C4-2B (cell line): ENCODE results near the gene PYGL.

Experiments used
- ZFX ChIP-seq: fragments of 450-650 bp; IDR thresholded peaks from 2 replicates; pipeline ENCODE4 v1.6.1; 2017
- TF ChIP-seq, protein P1 (sequence below): fragments of 450-650 bp; conservative IDR thresholded peaks from 2 replicates; pipeline ENCODE4 v1.5.1; 2017; ENCODE audit warnings: mild to moderate bottlenecking

DNA sequence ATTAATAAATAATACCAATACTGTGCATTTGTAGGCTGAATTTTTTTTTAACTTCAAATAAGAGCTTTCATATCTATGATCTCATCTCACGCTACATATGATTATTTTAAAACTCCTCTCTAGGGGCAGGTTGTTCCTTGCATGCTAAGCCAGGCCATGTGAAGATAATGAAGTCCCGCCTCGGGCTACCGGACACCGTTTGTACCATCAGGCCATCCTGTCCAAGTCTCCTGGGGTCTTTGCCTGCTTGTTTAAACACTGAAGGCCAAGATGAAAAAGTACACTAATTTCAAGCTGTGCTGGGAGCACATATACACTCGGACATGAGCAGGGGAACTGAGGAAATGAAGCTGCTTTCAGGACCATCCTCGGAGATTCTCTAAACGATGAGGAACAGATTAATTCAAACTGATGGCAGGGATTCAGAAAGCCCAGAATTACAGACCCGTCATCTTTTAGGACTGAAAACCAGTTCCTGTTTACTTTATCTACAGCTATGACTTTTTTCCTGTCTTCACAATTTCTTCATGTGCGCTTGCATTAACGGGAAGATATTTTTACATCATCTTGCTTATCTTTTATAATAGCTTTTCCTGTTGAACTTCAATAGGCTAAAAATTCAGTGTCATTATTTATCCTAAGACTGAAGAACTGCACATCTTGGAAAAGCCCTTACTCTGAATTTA is 78.7 kb downstream of the PYGL start:
- TF ChIP-seq, protein P1, sequence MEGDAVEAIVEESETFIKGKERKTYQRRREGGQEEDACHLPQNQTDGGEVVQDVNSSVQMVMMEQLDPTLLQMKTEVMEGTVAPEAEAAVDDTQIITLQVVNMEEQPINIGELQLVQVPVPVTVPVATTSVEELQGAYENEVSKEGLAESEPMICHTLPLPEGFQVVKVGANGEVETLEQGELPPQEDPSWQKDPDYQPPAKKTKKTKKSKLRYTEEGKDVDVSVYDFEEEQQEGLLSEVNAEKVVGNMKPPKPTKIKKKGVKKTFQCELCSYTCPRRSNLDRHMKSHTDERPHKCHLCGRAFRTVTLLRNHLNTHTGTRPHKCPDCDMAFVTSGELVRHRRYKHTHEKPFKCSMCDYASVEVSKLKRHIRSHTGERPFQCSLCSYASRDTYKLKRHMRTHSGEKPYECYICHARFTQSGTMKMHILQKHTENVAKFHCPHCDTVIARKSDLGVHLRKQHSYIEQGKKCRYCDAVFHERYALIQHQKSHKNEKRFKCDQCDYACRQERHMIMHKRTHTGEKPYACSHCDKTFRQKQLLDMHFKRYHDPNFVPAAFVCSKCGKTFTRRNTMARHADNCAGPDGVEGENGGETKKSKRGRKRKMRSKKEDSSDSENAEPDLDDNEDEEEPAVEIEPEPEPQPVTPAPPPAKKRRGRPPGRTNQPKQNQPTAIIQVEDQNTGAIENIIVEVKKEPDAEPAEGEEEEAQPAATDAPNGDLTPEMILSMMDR = no peak
- no peak for TF ChIP-seq ZFX
